ENCODE data around the gene MATN3.

DNA sequence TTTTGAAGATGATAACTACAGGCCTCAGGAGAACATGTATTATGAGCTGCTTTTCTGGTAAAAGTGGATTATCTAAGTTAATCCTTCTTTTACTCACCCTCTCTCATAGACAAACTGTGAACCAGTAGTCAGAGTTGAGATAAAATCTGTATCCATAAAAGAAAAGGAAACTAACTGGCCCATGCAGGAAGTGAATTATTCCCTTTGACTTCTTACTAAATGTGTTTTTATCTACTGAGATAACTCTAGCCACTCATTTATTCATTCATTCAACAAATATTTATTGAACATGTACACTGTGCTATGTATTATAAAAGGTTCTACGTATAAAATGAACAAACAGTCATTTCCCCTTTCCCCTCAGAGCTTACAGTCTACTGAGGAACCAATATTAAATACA lies 32.5 kb downstream of the MATN3 start:
- TF ChIP-seq ZNF678 (CRISPR knock-in tag; IDR thresholded peaks at IDR 0.05) (no peak), KDM1A (CRISPR knock-in tag; IDR thresholded peaks at IDR 0.05) (no peak), FOSL1 (CRISPR knock-in tag; IDR thresholded peaks at IDR 0.05; ENCODE audit: borderline replicate concordance) (no peak), NONO (IDR thresholded peaks at IDR 0.05) (no peak), NONO (CRISPR knock-in tag; conservative IDR thresholded peaks at IDR 0.05) (no peak), THRA (CRISPR knock-in tag; IDR thresholded peaks at IDR 0.05; ENCODE audit: borderline replicate concordance) (no peak)
- TF ChIP-seq, protein P1, sequence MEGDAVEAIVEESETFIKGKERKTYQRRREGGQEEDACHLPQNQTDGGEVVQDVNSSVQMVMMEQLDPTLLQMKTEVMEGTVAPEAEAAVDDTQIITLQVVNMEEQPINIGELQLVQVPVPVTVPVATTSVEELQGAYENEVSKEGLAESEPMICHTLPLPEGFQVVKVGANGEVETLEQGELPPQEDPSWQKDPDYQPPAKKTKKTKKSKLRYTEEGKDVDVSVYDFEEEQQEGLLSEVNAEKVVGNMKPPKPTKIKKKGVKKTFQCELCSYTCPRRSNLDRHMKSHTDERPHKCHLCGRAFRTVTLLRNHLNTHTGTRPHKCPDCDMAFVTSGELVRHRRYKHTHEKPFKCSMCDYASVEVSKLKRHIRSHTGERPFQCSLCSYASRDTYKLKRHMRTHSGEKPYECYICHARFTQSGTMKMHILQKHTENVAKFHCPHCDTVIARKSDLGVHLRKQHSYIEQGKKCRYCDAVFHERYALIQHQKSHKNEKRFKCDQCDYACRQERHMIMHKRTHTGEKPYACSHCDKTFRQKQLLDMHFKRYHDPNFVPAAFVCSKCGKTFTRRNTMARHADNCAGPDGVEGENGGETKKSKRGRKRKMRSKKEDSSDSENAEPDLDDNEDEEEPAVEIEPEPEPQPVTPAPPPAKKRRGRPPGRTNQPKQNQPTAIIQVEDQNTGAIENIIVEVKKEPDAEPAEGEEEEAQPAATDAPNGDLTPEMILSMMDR (CRISPR knock-in tag; IDR thresholded peaks at IDR 0.05): no peak
- TF ChIP-seq, protein P2, sequence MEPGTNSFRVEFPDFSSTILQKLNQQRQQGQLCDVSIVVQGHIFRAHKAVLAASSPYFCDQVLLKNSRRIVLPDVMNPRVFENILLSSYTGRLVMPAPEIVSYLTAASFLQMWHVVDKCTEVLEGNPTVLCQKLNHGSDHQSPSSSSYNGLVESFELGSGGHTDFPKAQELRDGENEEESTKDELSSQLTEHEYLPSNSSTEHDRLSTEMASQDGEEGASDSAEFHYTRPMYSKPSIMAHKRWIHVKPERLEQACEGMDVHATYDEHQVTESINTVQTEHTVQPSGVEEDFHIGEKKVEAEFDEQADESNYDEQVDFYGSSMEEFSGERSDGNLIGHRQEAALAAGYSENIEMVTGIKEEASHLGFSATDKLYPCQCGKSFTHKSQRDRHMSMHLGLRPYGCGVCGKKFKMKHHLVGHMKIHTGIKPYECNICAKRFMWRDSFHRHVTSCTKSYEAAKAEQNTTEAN (CRISPR knock-in tag; conservative IDR thresholded peaks at IDR 0.05): no peak

Data from HepG2 (cell line).